Effector CD8-positive, alpha-beta T cell (primary cell): Measurements from ENCODE around the gene PTGFRN.
"Not testable (repeated sequence)": the region's sequence is repeated elsewhere in the genome, so short reads cannot be mapped to it uniquely, and the experiment has no call there.

Source experiments
- DNase-seq: peaks from one replicate; lab custom pipeline; 2025; lab: John Stamatoyannopoulos, UW

PTGFRN gene

DNA sequence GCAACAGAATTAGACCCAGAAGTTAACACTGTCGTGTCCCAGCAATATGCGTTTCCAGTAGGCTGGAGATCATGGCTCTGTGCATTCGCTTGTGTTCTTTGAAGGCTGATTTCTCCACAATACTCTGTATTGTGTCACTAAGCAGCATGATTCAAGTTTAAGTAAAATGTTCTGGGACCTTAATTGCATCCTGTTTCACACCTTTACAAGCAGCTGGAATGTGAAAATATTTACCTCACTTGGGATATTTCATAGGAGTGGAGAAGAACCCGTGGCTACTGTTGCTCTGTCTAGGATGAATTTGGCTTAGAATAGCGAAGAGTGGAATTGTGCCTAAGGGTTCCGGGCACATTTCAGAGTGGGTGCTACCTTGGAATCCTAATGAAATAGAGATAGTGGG, 6.3 kb downstream of the PTGFRN start:
- no peak for DNase-seq

DNA sequence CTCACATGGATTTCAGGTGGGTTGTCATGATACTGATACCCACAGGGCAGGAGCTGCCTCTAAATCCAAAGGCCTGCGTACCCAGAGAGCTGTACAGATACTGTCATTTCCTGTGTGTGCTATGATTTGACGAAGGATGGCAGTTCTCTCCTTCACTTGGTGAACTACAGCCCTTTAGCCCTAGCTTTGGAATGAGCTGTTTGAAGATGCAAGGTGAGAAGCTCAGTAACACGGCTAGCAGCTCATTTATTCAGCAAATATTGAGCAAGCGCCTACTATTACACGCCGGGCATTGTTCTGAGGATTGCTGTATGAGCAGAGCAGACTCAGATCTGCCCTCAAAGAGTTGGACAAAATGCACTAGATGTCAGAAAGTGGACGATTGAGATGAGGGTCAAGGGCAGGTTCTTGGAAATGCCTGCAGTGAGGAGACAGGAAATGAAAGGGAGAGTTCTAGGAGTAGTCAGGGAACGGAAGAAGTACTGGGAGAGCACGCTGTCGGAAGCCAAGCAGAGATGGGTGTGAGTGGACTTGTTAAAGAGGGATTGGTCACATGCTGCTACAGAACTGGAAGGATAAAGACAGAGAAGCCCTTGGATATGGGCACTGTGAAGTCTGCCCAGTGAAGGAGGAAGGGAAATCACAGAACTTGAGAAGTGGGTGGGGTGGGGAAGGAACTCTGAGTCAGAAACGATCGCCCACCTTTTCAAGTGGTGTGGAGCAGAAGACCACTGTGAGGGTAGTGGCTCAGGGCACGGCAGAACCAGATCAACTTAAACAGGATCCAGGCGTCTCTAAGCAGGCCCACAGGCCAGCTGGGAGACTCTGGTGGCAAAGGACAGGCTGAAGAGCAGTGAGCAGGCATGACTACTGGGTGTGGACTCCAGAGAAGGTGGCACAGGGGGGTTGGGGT, 7.1 kb downstream of the PTGFRN start:
- DNase-seq, result no peak

DNA sequence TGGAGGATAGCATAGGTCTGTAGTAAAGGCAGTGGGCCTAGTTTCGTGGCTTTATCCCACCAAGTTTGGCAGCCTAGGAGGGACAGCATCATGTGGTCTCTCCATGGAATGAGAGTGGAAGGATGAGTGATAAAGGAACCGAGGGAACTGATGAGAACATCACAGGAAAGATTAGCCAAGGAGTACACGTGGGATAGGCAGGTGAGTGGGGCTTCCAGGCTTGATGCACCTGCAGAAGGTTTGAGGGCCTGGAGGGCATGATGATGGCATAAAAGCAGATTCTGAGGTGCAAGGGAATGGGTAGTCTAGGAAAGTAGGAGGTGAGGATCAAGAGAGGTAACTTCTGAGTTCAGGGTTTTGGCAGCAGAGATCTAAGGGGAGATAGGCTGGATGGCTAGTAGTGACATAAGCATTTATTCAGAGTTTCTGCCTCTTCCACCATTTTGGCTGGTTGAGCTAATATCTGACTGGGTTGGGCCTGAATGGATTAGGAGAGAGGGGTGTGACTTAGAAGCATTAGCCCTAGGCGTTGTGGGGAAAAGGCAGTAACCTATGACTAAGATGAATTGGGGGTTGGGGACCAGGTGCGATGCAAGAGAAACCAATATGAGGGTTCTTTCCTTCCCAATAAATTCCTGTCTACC, 9.1 kb downstream of the PTGFRN start:
- DNase-seq, result no peak

DNA sequence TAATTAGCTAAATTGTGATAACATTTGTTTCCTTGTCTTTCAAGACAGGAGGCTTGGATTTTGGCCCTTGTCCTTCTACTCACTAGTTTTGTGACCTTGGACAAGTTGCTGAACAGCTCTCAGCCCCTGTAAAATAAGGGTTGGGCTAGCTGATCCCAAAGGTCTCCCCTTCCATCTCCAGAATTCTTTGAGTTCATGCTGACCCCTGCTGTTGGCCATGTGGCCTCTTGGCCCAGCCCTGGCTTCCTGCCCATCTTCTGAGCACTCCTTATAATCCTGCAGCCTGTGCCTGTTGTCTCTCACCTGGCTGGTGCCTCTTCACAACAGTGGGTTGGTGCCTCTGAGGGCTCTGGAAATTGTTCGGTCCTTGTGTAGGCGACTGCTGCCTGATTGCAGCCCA, 10.1 kb downstream of the PTGFRN start:
- no peak for DNase-seq

DNA sequence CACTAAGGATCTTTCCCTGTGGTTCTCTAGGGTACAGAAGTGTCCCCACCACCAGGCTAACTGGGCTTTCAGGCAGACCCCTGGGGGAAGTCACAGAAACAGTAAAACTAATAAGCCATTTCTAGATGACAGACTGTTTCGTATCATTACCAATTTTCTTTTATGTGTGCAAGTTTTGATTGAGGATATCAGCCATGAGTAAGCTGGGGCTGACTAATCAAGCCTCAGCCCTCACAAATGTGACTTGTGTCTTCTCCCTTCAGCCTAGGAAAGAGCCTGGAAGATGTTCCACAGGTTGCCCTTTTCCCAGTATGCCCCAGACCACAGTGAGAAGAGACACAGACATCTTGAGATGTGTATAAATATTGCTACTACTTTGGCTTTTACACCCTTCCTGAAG, 10.5 kb downstream of the PTGFRN start:
- no peak for DNase-seq

DNA sequence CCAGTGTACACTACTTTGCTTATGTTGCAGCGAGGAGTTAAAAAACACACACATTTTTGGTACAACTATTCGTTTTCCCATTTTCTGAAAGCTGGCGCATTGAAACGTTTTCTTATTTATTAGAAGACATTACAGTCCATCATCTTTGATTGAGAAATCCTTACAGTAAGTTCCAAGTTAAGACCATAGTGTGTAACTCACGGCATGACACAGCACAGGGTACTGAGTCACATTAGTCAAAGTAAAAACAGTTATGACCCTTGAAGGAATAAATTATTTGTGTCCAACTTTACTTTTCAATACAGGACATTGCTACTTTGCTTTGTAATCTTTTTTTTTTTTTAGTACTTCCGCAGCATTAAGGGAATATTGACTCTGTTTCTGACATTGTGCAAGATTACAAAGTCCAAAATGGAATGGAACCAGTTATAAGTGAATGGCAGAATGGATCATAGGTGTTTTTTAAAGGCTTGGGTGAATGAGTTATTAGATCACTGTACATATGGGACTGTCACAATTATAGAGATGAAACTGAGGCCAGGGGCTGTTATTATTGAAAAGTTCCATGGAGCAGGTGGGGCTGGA, 11.7 kb downstream of the PTGFRN start:
- DNase-seq, result no peak

DNA sequence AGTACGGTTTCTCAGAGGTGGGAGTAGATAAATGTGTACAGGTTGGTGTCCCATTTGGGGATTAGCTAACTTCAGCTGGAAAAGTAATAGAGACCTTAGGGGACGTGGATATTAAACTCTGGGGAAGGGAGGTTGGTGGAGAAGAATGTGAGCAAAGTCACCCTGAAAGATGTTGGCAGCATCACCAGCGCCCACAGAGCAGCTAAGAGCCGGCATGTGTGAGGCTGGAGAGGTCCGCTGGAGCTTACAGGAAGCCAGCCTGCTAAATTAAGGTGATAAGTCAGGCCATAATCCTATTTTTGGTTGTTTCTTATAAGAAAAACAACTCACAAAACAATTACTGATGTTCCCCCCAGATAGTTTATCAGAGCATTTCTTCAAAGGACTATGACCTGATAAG, 12.2 kb downstream of the PTGFRN start:
- DNase-seq, result no peak

DNA sequence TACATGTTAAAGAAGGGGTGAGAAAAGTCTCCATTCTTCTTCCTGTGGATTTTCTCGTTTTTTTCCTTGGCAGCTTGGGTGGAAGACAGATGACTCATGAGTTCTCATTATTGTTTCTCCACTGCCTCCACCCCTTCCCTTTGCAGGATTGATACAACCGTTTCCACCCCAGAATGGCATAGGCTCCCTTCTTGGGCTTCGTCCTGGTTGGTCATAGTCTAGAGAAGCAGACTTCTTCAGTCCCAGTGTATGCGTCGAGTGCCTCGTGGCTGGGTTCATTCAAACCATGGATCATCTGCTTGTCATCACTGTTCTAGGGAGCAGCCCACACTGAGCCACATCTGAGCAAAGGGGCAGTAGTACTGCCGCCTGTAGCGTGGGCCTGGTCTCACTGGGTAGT, 13.7 kb downstream of the PTGFRN start:
- no peak for DNase-seq

DNA sequence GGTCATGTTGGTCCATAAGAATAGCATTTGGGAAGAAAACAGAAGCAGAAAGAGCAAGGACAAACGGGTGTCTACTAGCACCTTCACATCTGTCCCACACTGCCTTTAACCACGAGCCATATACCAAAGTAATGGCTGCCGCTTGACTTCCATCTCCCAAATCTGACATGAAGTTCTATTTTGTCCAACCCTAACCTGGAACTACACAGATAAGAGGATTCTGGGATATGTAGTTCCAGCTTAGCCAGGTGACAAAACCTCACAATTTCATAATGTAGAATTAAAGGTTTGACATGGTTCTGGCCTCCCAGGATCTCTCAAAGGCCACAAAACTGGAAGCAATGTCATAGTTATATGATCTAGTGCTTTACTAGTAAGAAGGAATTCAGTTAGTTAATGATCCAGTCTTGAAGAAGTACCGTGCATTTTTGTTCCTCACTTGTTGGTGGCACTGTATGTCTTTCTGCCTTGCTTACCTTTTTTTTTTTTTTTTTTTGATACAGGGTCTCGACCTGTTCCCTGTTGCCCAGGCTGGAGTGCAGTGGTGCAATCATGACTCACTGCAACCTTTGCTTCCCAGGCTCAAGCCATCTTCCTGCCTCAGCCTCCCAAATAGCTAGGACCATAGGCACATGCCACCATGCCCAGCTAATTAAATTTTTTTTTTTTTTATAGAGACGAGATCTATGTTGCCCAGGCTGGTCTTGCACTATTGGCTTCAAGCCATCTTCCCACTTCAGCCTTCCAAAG, 17.5 kb downstream of the PTGFRN start:
- DNase-seq, result no peak

DNA sequence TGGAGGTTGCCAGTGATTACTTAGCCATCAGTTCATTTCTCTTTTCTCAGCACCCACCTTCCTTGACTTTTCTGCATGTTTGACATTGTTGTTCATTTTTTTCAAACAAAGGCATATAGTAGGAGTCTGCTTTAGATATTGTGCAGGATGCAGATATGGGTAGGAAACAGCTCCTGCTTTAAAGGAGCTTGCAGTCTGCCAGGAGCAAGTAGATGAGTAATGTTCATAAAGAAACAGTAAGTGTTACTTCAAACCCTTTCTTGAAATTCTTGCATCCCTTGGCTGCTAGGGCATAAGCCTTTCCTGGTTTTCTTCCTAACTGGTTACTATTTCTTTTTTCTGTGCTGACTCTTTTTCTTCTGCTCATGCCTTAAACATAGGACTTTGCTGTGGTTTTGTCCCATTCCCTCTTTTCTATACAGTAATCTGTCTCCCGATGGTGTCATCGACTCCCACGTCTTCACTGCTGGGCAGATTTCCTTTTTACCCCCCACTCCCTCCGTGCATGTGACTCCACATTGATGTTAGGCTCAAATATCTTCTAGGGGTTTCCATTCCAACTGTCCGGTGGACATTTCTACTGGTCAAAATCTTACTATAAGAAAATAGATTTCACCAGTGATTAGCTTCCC, 20.4 kb downstream of the PTGFRN start:
- no peak for DNase-seq

DNA sequence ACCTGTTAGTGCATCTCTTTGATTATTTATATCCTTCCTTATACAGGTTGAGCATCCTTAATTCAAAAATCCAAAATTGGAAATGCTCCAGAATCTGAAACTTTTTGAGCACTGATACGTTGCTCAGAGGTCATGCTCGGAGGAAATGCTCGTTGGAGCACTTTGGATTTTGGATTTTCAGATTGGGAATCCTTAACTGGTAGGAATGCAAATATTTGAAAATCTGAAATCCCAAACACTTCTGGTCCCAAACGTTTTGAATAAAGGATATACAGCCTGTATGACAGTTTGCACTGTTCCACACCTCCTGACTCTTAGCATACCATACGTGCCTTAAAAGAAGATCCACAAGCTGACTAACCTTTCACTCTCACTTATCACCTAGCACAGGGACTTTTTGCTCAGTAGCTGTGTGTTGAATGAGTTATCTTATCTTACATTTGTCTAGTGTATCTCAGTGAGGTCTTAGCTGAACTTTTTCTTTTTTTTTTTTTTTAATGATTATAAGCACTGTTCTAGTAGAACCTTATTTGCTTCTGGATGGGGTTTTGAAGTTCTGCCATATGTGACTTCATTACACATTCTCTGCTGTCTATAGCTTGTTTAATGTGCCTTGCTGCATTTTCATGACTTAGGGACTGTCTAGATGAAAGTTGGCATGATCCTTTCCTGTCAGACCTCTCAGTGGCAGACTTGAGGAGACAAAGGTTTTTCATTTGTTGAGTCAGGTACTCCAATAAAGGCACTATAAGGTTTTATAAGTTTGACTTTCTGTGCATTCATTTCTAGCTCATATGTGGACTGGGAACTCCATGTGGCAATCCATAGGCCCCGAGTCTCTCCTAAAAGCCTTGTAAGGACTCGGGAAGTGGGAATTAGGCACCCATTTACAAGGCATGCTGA, 21.6 kb downstream of the PTGFRN start:
- DNase-seq, result no peak

DNA sequence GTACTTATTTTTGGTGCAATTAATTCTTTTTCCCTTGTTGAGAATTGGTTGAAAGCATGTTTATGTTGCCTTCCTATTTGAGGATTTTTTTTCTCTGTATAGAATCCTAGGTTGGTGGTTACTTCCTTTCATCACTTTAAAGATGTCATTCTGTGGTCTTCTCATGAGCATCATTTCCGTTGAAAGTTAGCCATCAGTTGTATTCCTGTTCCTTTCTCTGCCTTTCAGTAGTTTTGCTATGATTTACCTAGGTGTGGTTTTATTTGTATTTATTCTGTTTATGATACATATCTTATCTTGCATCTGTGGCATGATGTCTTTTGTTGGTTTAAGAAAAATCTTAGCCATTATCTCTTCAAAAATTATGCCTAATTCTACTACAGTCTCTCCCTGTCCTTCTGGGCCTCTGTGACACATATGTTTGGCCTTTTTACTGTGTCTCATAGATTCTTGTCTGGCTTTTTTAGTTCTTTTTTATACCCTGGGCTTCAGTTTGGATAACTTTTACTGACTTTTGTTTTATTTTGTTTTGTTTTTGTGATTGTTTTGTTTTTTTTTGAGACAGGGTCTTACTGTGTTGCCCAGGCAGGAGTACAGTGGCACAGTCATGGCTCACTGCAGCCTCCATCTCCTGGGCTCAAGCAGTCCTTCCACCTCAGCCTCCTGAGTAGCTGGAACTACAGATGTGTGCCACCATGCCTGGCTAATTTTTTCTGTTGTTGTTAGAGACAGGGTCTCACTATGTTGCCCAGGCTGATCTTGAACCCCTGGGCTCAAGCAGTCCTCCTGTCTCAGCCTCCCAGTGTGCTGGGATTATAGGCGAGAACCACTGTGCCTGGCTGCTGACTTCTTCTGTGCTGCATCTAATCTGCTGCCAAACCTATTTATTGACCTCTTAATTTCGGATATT, 24.1 kb downstream of the PTGFRN start:
- no peak for DNase-seq

DNA sequence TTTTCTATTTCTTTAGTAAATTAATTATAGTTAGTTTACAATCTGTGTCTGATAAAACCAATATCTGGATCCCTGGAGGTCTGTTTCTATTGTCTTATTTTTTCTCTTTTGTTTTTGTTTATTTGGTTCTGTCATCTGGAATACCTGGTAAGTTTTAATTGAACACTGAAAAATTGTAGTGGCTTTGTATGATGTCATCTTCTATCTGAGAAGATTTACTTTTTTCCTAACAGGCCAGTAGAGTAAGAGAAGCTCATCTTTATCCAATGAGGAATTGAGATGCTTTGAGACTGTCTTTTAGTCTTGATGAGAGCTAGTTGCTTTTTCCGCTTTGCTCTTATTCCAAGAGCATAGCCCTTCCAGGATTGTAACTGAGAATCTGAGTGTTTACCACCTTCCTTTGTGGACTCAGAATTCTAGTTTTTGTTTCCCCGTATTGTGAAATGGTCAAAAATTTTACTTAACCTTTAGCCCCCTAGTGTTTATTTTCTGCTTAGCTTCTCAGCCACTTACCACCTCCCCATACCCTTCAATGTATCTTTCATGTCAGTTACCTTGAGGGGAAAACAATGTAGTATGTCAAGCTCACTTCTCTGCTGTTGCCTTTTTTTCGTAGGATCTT, 25.0 kb downstream of the PTGFRN start:
- no peak for DNase-seq

DNA sequence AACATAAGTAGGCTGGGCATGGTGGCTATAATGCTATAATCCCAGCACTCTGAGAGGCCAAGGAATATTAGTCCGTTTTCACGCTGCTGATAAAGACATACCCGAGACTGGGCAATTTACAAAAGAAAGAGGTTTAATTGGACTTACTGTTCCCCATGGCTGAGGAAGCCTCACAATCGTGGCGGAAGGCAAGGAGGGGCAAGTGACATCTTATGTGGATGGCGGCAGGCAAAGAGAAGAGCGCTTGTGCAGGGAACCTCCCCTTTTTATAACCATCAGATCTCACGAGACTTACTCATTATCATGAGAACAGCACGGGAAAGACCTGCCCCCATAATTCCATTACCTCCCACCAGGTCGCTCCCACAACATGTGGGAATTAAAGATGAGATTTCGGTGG, 28.5 kb downstream of the PTGFRN start:
- DNase-seq, result no peak

DNA sequence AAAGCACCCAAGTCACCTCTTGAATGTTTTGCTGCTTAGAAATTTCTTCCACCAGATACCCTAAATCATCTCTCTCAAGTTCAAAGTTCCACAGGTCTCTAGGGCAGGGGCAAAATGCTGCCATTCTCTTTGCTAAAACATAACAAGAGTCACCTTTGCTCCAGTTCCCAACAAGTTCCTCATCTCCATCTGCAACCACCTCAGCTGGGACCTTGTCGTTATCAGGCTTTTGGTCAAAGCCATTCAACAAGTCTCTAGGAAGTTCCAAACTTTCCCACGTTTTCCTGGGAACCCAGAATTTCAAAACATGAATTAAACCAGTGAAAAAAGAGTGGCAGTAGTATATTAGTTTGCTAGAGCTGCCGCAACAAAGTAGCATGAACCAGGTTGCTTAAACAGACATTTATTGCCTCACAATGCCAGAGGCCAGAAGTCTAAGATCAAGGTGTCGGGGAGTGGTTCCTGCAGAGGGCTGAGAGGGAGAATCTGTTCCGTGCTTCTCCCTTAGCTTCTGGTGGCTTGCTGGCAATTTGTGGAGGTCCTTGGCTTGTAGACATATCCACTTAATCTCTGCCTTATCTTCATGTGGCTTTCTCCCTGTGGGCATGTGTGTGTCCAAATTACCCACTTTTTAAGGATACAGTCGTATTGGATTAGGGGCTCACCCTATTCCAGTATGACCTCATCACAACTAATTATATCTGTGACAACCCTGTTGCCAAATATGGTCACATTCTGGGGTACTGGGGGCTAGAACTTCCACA, 30.2 kb downstream of the PTGFRN start:
- DNase-seq, result not testable (repeated sequence)

DNA sequence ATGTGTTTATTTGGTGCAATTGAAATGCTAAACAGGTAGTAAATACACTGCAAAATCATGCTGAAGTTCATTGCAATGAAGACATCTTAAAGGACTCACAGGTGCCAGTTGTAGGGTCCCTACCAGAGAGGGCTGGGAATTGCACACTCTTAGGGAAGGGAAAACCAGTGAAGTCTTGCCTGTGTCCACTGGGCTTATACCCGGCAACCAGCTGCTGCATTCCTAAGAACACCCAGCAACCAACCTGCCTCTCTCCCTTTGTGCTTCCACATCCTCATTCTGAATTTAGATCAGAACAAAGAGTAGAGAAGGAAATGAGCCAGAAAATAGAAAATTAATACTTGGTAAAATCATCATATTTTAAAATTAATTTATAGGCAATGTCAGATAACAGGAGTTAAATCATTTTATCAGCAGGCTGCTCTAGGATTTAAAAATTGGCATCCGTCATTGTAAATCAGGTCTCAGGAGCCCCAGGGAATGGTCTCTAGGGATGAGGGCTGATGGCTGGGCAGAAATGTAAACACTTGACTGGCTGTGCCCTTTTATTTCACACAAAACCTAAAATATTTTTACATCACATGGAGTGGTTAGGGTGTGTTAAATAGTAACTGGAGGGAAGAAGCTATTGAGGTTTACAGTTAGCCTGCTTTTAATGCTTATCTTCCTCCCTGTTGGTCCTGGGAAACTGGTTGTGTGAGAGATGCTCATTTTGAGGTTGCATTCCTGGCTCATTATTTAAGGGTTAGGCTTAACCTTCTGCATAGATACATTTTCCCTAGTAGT, 31.3 kb downstream of the PTGFRN start:
- DNase-seq, result no peak

DNA sequence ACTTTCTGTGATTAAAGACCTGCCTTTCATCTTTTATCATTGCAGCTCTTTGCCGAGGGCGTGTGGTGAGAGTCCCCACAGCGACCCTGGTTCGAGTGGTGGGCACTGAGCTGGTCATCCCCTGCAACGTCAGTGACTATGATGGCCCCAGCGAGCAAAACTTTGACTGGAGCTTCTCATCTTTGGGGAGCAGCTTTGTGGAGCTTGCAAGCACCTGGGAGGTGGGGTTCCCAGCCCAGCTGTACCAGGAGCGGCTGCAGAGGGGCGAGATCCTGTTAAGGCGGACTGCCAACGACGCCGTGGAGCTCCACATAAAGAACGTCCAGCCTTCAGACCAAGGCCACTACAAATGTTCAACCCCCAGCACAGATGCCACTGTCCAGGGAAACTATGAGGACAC, 32.0 kb downstream of the PTGFRN start:
- DNase-seq, result no peak

DNA sequence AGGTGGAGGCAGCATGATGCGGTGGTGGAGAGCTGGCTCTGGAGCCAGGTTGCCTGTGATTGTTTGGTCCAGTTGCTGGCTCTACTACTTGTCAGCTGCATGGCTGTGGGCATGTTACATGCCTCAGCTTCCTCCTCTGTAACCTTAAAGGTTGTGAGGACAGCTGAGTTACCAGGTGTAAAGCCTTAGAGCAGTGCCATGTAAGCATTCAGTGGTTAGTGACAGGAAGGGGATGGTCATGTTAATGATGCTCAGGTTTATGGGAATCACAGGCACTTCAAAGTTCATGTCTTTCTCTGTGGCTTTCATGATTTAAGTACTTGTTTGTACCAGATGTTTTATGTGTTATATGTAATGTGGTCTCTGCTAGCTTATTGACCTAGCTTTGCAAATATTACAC, 32.6 kb downstream of the PTGFRN start:
- DNase-seq, result no peak
